HCT116 (cell line): ENCODE data around the gene CRYBG2.

Experiments used
- CTCF ChIP-seq, 3 experiments: fragments of 200-600 bp in 1 of 3; sonication (generic) in 1 of 3; IDR thresholded peaks in 2 of 3; conservative IDR thresholded peaks in 1 of 3; 2 replicates each; pipeline ENCODE4 v1.5.1; 2012 to 2017; ENCODE audit warnings: low read depth in 2 of 3, low read length in 2 of 3, antibody characterized with exemption in 1 of 3, borderline replicate concordance in 1 of 3, control low read depth in 1 of 3, mild to moderate bottlenecking in 1 of 3, mixed read lengths in 1 of 3, mixed run types in 1 of 3, moderate library complexity in 1 of 3; ENCODE audit not compliant: insufficient read depth in 1 of 3
- ELF1 ChIP-seq: IDR thresholded peaks from 2 replicates; pipeline ENCODE4 v1.6.1; 2012; ENCODE audit warnings: low read depth, borderline replicate concordance
- EZH2 ChIP-seq: fragments of 200-600 bp; sonication (generic); IDR thresholded peaks from 2 replicates; pipeline ENCODE4 v1.6.1; 2017; ENCODE audit warnings: antibody characterized with exemption, mixed run types
- FOSL1 ChIP-seq: IDR thresholded peaks from 2 replicates; pipeline ENCODE4 v1.6.1; 2012; ENCODE audit warnings: low read depth
- POLR2A ChIP-seq: IDR thresholded peaks from 2 replicates; pipeline ENCODE4 v1.7.0; 2011; ENCODE audit warnings: borderline replicate concordance; ENCODE audit not compliant: insufficient read depth, insufficient read length; ENCODE audit errors: extremely low read depth
- POLR2AphosphoS5 ChIP-seq: IDR thresholded peaks from 2 replicates; pipeline ENCODE4 v1.6.1; 2011; ENCODE audit warnings: mild to moderate bottlenecking, low read depth, low read length, moderate library complexity
- SP1 ChIP-seq: IDR thresholded peaks from 2 replicates; pipeline ENCODE4 v1.6.1; 2012; ENCODE audit warnings: low read depth
- TF ChIP-seq, protein P1 (sequence below): IDR thresholded peaks from 2 replicates; pipeline ENCODE4 v1.6.1; 2012
- TF ChIP-seq, protein P2 (sequence below): IDR thresholded peaks from 2 replicates; pipeline ENCODE4 v1.6.1; 2012

GRCh38 chr1:26297057-26297790 lies 56.7 kb downstream of the CRYBG2 start:
- no peak for TF ChIP-seq POLR2A
- TF ChIP-seq CTCF (IDR thresholded peaks at IDR 0.05 in 2 of 3, conservative IDR thresholded peaks at IDR 0.05 in 1 of 3; ENCODE audit: borderline replicate concordance in 1 of 3, insufficient read depth in 1 of 3, low read depth in 2 of 3, low read length in 2 of 3) = no peak
- no peak for TF ChIP-seq FOSL1
- TF ChIP-seq, protein P1, sequence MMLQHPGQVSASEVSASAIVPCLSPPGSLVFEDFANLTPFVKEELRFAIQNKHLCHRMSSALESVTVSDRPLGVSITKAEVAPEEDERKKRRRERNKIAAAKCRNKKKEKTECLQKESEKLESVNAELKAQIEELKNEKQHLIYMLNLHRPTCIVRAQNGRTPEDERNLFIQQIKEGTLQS = no peak
- no peak for TF ChIP-seq EZH2
- TF ChIP-seq ELF1 = no peak
- no peak for TF ChIP-seq SP1
- no peak for TF ChIP-seq POLR2AphosphoS5
- TF ChIP-seq, protein P2, sequence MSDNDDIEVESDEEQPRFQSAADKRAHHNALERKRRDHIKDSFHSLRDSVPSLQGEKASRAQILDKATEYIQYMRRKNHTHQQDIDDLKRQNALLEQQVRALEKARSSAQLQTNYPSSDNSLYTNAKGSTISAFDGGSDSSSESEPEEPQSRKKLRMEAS = no peak
